ENCODE data around the gene MKLN1. TPM values are rescaled to one million over a fixed set of nuclear protein-coding genes. Genes with fewer than 3 reads are reported as not detected.
A peak's percentile ranks its signal among the peaks of the same experiment; 100 is the strongest.
"Not testable (repeated sequence)": the region's sequence is repeated elsewhere in the genome, so short reads cannot be mapped to it uniquely, and the experiment has no call there.

MKLN1 gene
- total RNA-seq (2014; rRNA removed; shearing (Covaris generic)), result 26.5 and 32.0 TPM in 2 replicates

DNA sequence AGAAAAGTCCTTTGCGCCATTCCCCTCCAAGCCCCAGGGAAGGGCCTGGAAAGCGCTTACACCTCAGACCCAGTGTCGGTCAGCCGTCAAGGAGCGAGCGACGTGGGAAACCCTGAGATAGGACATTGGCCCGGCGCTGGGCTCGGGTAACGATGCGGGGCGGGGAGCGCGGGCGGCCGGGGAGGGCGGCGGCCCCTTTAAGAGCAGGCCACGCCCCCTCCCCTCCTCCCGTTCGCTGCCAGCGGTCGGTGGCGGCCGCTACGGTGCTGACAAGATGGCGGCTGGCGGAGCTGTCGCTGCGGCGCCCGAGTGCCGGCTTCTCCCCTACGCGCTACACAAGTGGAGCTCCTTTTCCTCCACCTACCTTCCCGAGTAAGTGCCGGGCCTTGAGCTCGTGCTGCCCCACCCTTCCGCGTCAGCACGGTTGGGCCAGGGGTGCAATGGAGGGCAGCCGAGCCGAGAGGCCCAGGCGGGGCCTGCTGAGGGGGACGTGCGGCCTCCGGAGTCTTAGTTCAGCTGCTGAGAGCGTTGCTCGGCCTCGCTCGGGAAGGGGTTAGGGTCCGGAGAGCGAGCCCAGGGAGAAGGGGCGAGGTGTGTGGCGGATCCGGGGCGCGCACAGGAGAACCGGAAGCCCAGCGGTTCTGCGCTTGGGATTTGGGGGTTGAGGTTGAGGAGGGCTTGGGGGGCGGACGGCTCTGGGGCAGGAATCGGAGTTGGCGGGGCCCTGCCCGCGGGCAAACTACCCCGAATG lies at the start of gene MKLN1:
Gene MKLN1 (plus strand): TSS at position 251 of the 751 bp plus-strand sequence. CDS start 24 bp downstream, at position 275.
- peak; percentile 87 for DNase-seq (ENCODE audit: low read depth)

DNA sequence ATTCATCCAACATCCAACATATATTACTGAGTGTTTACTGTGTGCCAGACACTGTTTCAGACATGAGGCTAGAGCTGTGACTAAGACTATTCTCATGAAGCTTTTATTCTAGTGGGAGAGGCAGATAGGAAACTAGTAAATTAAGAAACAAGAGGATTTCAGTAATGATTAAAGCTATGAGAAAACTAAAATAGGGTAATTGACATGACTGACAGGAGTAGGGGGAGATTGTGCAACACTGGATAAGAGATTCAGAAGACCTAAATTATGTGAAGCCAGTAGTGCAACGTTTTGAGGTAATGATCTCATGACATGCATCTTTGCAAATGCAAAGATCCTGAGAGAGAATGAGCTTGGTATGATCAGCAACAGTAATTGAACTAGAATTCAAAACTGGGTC lies 48.6 kb upstream of the MKLN1 start:
- no peak for DNase-seq (ENCODE audit: low read depth)

DNA sequence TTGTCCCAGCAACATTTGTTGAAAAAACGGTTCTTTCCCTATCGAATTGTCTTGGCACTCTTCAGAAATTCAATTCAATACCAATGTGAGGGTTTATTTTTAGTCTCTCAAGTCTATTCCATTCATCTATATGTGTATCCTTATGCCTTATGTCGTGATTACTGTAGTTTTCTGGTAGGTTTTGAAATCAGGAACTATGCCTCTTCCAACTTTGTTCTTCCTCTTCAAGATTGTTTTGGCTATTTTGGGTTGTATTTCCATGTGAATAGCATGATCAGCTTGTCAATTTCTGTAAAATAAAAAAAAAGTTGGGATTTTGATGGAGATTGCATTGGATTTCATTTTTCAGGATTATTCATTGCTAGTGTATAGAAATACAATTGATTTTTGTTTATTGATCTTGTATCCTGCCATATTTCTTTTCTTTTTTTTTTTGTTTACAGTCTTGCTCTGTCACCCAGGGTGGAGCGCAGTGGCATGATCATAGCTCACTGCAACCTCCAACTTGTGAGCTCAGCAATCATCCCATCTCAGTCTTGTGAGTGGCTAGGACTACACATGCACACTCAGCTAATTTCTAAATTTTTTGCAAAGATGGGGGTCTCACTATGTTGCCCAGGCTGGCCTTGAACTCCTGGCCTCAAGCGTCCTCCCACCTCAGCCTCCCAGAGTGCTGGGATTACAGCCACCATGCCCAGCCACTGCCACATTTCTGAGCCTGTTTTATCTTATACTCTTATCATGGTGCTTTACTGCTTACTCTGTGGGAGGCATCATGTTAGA lies 46.2 kb upstream of the MKLN1 start:
- DNase-seq (ENCODE audit: low read depth), result no peak

DNA sequence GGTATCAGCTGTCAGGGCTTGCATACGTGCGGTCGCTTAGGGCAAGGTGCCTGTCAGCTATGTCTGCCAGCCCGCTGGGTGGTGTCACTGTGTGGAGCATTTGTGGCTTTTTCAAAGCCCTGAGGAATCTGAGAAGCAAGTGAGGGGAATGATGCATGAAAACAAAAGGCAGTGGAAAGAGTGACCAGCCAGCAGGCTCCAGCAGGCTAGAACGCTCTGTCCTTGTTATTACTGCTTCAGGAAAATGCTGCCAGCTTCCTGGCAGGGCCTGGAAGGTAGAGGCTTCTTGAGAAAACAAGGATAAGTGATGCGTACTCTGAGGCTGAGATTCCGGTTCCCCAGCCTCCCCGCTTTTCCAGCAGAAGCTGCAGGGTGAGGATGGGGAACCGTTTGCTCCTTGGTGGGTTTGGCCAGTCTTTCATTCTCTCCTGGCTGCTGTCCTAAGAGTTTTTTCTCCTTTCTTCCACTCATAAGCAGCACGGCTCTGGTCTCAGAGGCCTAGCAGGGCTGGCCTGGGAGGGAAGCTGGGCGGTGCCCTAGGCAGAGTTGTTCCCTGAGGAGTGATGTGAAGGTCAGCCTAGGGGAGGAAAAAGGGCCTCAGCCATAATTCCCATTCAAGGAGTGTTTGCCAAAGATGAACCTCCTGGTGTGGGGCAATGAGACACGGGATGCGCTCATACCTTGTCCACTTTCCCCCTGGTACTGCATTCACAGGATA lies 42.8 kb upstream of the MKLN1 start:
- peak; percentile 64 for DNase-seq (ENCODE audit: low read depth)

DNA sequence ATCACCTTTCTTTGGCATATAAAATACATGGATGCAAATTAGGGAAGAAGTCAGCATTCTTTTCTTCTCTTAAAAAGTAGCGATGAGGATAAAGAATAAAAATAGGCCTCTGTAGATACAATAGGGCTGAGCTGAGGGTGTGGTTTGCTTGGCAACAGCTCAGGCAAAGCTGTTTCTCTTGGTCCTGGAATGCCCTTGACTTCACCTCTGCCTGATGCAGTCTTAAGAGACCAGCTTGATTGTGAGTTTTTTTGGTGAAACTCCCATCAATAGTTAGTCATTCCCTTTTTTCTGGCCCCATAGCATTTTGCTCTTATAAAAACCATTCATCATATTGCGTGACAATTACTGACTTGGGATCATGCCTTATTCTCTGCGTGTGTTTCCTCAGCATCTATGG lies 42.1 kb upstream of the MKLN1 start:
- DNase-seq (ENCODE audit: low read depth), result no peak

DNA sequence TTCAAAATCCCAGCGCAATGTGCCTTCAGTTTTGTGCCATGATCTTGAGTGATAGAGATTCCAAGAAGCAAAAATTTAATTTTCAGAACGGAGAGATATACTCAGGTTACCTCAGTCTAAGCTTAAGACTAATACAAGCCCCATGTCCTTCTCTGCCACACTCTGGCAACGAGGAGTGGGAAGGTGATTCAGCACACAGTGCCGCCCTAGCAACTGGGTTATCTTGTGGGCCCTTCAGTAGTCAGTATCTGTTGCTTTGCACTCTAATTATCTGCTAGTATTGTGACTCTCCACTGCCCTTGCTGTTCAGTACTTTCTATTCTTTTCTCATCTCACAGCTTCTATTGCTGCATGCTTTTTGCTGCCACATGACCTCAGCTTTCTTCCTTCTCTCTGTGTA lies 39.2 kb upstream of the MKLN1 start:
- DNase-seq (ENCODE audit: low read depth), result no peak

DNA sequence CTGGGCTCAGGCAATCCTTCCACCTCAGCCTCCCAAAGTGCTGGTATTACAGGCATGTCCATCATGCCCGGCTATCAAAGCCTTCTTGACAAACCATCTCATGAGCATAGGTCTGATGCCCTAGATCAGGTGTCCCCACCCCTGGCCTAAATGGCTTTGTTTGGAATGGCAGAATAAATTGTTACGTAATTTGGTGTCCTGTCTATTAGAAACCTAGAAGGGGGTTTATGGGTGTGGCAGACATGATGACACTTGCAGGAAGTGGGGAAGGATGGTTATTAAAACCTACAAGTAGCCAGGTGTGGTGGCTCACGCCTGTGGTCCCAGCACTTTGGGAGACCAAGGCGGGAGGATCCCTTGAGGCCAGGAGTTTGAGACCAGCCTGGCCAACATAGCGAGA lies 38.6 kb upstream of the MKLN1 start:
- DNase-seq (ENCODE audit: low read depth), result no peak

DNA sequence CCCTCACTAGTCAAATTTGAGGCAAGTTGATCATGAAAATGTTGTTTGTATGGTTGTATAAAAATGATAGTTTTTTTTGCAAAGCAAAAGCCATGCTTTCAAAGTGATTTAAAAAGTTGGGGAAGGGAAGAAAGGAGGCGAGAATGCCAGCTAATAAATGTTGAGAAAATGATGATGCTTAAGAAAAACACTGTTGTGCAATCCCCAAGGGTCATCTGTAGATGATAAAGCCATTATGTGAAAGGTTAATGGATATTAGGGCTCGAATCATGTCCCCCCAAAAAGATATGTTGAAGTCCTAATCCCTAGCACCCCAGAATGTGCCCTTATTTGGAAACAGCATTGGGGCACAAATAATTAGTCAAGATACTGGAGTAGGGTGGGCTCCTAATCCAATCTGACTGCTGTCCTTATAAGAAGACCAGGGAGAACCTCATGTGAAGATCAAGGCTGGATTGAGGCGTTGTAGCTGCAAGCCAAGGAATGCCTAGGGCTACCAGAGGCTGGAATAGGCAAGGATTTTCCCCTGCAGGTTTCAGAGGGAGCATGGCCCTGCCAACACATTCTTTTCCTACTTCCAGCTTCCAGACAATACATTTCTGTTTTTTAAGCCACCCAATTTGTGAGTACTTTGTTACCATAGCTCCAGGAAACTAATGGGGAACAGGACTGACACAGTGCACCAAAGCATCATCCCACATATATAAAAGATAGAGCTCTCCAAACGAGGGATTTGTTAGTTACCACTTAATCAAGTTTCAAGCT lies 35.4 kb upstream of the MKLN1 start:
- DNase-seq (ENCODE audit: low read depth), result no peak

DNA sequence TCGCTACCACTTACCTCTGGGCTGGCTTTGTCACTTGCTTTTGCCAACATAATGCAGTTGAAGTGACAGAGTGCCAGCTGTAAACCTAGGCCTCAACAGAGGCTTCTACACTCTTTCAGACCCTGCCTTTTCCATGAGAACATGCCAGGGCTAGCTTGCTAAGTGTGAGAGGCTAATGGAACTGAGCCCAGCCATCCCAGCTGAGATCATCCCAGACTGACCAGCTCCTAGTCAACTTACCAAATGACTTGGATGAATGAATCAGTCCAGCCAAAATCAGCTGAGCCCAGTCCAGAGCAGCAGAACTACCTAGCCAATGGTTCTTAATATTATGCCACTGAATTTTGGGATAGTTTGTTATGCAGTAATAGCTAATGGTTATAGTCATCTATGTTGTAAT lies 34.7 kb upstream of the MKLN1 start:
- DNase-seq (ENCODE audit: low read depth), result peak; percentile 19

DNA sequence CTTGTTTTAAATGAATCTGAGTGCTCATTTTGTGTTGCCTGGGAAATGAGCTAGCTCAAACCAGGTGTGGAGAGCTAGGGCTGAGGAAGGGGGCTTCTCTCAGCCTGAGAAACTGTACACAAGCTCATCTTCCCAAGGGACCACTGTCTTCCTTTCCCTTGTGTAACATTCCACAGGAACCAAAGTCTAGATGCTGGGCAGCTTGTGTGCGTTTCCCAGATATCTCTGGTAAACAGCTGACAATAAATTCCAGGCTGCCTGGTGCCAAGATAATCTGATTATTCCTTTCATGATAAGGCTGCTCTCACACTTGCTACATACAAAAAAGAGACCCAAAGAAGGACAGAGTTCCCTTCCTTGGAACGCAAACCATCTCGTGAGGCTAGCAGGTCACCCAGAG lies 33.1 kb upstream of the MKLN1 start:
- no peak for DNase-seq (ENCODE audit: low read depth)

DNA sequence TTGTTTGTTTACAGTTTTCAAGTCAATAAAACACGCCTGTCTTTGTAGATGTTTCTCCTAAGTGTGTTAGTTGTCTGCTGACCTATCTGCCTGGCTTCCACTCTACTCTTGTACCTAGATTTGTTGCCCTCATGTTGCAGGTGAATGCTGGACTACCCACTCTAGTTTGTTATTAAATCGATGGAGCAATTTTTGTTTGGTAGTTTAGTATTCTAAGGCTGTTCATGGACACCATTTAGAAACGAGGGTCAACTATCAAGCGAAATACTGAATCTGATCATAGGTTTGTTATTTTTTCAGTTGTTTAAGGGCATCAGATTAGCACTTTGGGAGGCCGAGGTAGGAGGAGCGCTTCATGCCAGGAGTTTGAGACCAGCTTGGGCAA lies 29.1 kb upstream of the MKLN1 start:
- DNase-seq (ENCODE audit: low read depth), result no peak

DNA sequence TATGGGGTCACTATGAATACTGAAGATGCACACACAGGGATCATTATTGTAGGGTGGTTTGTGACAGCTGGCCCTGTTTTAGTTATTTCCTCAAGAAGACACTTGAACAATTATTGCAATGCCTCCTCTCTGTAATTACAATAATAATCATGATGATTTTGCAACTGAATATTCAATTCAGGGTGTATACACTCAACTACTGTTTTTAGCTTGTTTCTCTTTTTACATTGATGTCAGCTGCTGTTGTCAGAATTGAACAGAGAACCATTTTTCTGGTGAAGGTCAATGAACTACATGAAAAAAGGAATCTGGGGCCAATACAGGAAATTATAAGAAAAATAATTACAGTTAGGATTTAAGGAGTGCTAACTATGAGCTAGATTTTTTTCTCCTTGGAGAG lies 28.6 kb upstream of the MKLN1 start:
- DNase-seq (ENCODE audit: low read depth), result no peak

DNA sequence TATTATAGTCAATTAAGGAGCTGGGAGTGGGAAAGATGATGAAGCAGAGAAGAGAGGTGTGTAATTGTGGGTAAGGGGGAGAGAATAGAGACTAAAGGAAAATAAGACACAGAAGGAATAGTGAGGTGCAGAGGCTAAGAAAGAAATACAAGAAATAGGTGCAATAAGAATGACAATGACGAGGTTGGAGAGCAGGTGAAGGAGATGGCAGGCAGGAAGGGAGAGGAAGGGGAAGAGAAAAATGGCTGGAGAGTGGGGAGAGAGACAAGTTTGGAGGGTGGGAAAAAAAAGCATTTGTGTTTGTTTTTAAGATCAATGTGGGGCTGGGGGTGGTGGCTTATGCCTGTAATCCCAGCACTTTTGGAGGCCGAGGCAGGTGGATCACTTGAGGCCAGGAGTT lies 27.6 kb upstream of the MKLN1 start:
- DNase-seq (ENCODE audit: low read depth), result no peak

DNA sequence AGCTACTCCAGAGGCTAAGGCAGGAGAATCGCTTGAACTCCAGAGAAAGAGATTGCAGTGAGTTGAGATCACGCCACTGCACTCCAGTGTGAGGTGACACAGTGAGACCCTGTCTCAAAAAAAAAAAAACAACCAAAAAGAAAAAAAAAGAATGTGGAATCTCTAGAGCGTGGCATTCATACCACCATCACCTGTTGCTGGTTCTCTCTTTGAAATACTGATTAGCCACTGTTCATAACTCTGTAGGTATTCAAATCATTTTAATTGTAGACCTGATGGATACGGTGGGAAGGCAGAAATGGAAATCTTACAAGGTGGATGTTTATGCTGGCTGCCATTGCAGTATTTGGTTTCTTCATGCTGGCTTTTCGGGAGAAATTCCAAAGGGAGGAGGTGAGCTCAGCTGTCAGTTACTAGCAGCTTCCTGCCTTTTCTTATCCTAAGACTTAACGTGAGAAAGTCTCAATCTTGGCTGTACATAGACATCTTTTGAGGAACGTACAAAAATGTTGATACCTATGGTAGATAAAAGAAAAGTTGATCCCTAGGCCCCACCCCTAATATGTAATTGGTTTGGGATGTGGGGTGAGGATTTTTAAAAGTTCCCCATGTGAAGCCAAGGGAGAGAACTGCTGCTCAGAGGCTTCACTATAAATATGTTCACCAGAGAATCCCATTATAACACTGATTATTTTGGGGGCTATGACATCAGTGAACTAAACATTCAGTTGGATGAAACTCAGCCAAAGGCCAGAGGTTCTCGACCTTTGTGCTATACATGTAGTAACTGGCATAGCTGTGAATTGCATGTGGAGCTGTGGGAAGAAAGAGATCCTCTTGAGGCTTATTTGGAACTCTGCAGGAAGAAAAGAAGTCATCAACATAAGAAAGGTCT lies 26.9 kb upstream of the MKLN1 start:
- no peak for DNase-seq (ENCODE audit: low read depth)

DNA sequence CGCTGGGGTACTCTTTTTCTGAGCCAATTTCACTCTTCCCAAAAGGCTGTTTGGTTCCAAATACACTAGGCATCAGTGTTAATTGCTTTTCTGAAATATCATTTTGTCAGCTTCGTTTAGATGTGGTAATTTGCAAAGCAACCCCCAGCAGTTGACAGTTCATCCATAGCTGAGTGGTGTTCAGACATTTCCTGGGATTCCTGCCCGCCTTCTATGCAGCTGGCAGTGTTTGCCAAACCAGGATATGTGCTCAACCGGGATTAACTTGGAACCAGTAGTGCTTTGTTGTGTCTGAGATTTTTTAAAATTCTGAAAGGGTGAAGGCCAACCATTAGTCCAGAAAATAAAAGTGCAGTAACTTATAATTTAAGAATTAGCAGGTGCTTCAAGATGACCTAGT lies 25.2 kb upstream of the MKLN1 start:
- no peak for DNase-seq (ENCODE audit: low read depth)

DNA sequence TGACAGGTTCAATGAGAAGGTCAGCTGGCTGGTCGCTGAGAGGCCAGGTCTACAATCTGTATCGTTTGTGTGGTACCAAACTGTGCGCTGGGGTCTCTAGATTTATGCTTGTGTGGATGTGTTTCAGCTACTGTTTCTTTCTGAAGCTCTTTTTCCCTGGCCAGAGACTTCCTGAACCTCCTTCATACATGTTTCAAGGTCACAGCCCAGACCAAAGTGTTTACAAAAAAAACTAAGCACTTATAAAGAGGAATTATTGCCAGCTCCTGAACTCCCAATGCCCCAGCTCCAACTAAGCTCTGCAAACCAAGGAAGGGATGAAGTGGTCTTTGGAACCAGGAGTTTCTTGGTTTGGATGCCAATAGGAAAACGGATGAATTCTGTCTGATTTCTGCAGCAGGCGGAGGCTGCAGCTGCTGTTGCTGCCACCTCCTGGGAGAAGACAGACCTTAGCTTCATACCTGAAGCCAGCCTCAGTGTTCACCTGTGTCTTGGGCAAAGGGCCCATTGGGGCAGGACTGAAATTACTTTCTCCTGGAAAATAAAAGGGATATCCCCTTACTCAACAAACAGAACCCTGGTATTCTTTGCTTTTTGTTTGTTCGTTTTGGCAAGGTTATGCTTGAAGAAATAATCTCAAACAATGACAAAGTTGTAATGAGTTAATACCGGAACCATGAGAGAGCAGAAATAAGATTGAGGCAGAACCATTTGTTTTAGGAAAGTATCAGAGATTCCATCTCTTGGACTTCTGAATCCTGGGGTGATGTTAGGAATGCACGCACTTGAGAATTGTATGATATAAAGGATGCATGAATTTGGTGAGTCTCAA lies 24.6 kb upstream of the MKLN1 start:
- peak; percentile 41 for DNase-seq (ENCODE audit: low read depth)

DNA sequence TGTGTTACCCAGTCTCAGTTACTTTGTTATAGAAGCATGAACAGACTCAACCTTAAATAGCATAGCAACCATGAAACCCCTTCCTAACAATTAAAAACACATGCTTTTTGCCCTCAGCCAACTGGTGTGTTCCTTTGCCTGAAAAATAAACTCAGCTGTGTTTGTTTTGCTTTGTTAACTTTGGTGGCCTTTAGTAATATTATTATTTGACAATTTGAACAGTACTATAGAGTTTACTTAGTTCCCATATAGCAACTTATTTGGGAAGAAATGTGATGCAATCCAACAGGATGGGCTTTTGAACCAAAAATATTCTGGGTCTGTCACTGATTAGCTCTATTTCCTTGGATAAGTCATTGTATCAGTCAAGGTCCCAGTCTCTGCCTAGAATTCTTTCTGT lies 22.5 kb upstream of the MKLN1 start:
- no peak for DNase-seq (ENCODE audit: low read depth)

DNA sequence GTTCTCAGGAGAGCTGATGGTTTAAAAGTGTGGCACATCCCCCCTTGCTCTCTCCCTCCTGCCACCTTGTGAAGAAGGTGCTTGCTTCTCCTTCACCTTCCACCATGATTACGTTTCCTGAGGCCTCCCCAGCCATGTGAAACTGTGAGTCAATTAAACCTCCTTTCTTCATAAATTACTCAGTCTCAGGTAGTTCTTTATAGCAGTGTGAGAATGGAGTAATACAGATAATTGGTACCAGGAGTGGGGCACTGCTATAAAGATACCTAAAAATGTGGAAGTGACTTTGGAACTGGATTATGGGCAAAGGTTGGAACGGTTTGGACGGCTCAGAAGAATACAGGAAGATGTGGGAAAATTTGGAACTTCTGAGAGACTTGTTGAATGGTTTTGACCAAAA lies 21.6 kb upstream of the MKLN1 start:
- DNase-seq (ENCODE audit: low read depth), result not testable (repeated sequence)

DNA sequence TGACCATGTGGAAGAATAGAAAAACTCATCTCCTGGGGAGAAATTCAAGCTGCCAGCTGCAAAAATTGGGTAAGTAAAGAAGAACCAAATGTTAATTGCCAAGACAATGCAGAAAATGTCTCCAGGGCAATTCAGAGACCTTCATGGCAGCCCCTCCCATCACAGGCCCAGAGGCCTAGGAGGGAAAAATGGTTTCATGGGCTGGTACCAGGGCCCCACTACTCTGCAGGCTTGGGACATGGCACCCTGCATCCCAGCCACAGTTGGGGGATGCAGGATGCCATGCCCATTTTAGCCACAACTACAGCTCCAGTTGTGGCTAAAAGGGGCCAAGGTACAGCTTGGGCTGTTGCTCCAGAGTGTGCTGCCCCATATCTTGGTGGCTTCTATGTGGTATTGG lies 20.9 kb upstream of the MKLN1 start:
- no peak for DNase-seq (ENCODE audit: low read depth)

DNA sequence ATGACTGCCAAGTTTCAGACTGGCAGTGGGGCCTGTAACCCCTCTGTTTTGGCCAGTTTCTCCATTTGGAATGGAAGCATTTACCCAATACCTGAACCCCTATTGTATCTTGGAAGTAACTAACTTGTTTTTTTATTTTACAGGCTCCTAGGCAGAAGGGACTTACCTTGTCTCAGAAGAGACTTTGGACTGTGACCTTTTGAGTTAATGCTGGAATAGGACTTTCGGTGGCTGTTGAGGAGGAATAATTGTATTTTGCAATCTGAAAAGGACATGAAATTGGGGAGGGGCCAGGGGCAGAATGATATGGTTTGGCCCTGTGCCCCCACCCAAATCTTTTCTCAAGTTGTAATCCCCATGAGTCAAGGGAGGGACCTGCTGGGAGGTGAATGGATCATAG lies 20.0 kb upstream of the MKLN1 start:
- no peak for DNase-seq (ENCODE audit: low read depth)

Data from M059J (cell line).